ENCODE measurements around the gene STXBP6. TPM values are rescaled to one million over a fixed set of nuclear protein-coding genes. Genes with fewer than 3 reads are reported as not detected.

Gene STXBP6
- total RNA-seq, 1 donor: 5.8 TPM

GRCh38 chr14:24875203-24875838 is 174.6 kb downstream of the STXBP6 start:
- Histone ChIP-seq H4K20me1 (ENCODE audit: insufficient read depth, low read length) (no peaks in the 10 kb centered on the region), H3K4me2 (ENCODE audit: insufficient read depth, low read length) (no peak overlapping the region), H3K27me3 (ENCODE audit: insufficient read depth, low read length) (no peaks in the 10 kb centered on the region), H2AFZ (ENCODE audit: low read length) (no peak overlapping the region), H3K4me3 (ENCODE audit: insufficient read depth, low read length) (no peak overlapping the region), H3K27ac (ENCODE audit: low read depth, low read length) (no peak overlapping the region), H3K9me3 (ENCODE audit: low read depth, low read length) (no peaks in the 10 kb centered on the region), H3K4me1 (ENCODE audit: insufficient read depth, low read length) (no peaks in the 10 kb centered on the region), H3K79me2 (ENCODE audit: insufficient read depth, low read length) (no peaks in the 10 kb centered on the region), H3K36me3 (ENCODE audit: insufficient read depth, low read length) (no peaks in the 10 kb centered on the region)
- DNase-seq (ENCODE audit: insufficient read length, low spot score, missing footprints): peak; percentile 50
- no peak for TF ChIP-seq CTCF (IDR thresholded peaks at IDR 0.05; ENCODE audit: extremely low read depth, low read depth, low read length)

GRCh38 chr14:24874514-24875202 is 175.3 kb downstream of the STXBP6 start:
- Histone ChIP-seq H2AFZ (ENCODE audit: low read length) (no peak overlapping the region), H3K27ac (ENCODE audit: low read depth, low read length) (no peak overlapping the region), H3K4me3 (ENCODE audit: insufficient read depth, low read length) (no peak overlapping the region), H3K79me2 (ENCODE audit: insufficient read depth, low read length) (no peaks in the 10 kb centered on the region), H4K20me1 (ENCODE audit: insufficient read depth, low read length) (no peaks in the 10 kb centered on the region), H3K4me2 (ENCODE audit: insufficient read depth, low read length) (no peak overlapping the region), H3K36me3 (ENCODE audit: insufficient read depth, low read length) (no peaks in the 10 kb centered on the region), H3K27me3 (ENCODE audit: insufficient read depth, low read length) (no peaks in the 10 kb centered on the region), H3K9me3 (ENCODE audit: low read depth, low read length) (no peaks in the 10 kb centered on the region), H3K4me1 (ENCODE audit: insufficient read depth, low read length) (no peaks in the 10 kb centered on the region)
- no peak for TF ChIP-seq CTCF (IDR thresholded peaks at IDR 0.05; ENCODE audit: extremely low read depth, low read depth, low read length)
- no peak for DNase-seq (ENCODE audit: insufficient read length, low spot score, missing footprints)

DNA sequence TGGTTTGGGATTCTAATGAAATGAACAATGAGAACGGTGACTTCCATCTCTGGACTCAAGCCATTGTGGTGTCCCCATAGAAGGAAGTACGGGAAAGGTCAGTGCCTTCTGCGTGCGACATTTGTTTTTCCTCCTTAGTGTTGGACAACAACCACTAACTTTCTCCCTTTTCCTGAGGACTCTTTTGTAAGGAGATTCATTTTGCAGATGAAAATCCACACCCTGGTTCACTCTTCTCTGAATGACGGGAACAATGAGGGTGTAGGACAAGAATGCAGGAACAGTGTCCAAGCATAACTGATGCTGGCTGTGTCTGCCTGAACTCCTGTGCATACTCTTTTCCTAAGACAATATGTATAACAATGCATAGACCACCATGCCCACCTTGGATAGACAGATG is 176.4 kb downstream of the STXBP6 start:
- no peak for DNase-seq (ENCODE audit: insufficient read length, low spot score, missing footprints)
- Histone ChIP-seq H3K36me3 (ENCODE audit: insufficient read depth, low read length) (no peaks in the 10 kb centered on the region), H3K27ac (ENCODE audit: low read depth, low read length) (no peak overlapping the region), H3K27me3 (ENCODE audit: insufficient read depth, low read length) (no peaks in the 10 kb centered on the region), H3K4me3 (ENCODE audit: insufficient read depth, low read length) (no peak overlapping the region), H3K4me2 (ENCODE audit: insufficient read depth, low read length) (no peak overlapping the region), H2AFZ (ENCODE audit: low read length) (no peak overlapping the region), H4K20me1 (ENCODE audit: insufficient read depth, low read length) (no peaks in the 10 kb centered on the region), H3K9me3 (ENCODE audit: low read depth, low read length) (no peaks in the 10 kb centered on the region), H3K4me1 (ENCODE audit: insufficient read depth, low read length) (no peaks in the 10 kb centered on the region), H3K79me2 (ENCODE audit: insufficient read depth, low read length) (no peaks in the 10 kb centered on the region)
- TF ChIP-seq CTCF (IDR thresholded peaks at IDR 0.05; ENCODE audit: extremely low read depth, low read depth, low read length): no peak

DNA sequence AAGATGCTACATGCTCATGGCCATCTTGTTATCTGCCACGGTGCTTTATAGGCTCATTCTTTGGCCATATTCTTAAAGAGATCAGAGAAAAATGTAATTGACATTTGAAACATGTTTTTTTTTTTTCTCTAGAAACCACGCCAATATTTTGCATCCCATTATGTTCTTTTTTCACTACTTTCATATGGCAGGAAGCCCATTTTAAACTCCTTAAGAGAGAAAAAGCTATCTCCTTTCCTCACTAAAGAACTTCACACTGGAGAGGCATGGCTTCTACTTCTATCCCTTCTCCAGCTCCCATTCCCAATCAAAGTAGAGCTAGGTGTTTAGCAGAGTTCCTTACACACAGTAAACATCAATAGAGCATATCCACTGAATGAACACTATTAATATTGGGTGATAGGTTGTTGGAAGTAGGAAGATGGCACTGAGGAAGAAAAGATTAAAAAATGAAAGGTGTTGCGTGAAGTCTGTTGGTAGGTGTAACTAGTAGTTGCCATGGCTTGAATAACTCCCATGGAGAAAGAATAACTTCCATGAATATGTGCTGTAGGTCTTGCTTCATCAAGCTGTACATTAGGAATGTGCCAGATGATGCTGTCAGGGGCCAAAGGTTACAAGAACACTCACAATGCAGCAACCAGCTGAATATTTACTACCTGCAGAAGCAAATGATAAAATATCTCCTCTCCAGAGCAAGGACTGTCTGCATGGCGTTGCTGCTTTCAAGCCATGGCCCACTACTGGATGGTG is 178.8 kb downstream of the STXBP6 start:
- Histone ChIP-seq H3K79me2 (ENCODE audit: insufficient read depth, low read length) (no peaks in the 10 kb centered on the region), H2AFZ (ENCODE audit: low read length) (no peak overlapping the region), H3K4me3 (ENCODE audit: insufficient read depth, low read length) (no peak overlapping the region), H3K27me3 (ENCODE audit: insufficient read depth, low read length) (no peaks in the 10 kb centered on the region), H3K4me2 (ENCODE audit: insufficient read depth, low read length) (no peak overlapping the region), H4K20me1 (ENCODE audit: insufficient read depth, low read length) (no peaks in the 10 kb centered on the region), H3K9me3 (ENCODE audit: low read depth, low read length) (no peaks in the 10 kb centered on the region), H3K4me1 (ENCODE audit: insufficient read depth, low read length) (no peaks in the 10 kb centered on the region), H3K27ac (ENCODE audit: low read depth, low read length) (no peak overlapping the region), H3K36me3 (ENCODE audit: insufficient read depth, low read length) (no peaks in the 10 kb centered on the region)
- no peak for DNase-seq (ENCODE audit: insufficient read length, low spot score, missing footprints)
- TF ChIP-seq CTCF (IDR thresholded peaks at IDR 0.05; ENCODE audit: extremely low read depth, low read depth, low read length): no peak
